Neural cell (in vitro differentiated cells): ENCODE results near the gene C20orf144. TPM values are rescaled to one million over a fixed set of nuclear protein-coding genes. Genes with fewer than 3 reads are reported as not detected.

Source experiments
- H2AFZ ChIP-seq: fragments of 200-600, 300-800 bp; sonication (generic), shearing (Covaris generic); 2 replicates; pipeline ENCODE4 v1.6.0; 2014; ENCODE audit warnings: low read depth, mild to moderate bottlenecking, antibody characterized with exemption, low read length, moderate library complexity
- H3F3A ChIP-seq: fragments of 200-600 bp; shearing (Covaris generic); 2 replicates; pipeline ENCODE4 v1.6.1; 2016; ENCODE audit warnings: mild to moderate bottlenecking, moderate library complexity, mixed read lengths, antibody characterized with exemption, low read length; ENCODE audit not compliant: insufficient read depth, poor library complexity, severe bottlenecking
- H3K27ac ChIP-seq: fragments of 200-600, 300-800 bp; sonication (generic), shearing (Covaris generic); 2 replicates; pipeline ENCODE4 v1.5.1; 2014; ENCODE audit warnings: mild to moderate bottlenecking, low read length, moderate library complexity
- H3K27me3 ChIP-seq: fragments of 300-800, 200-600 bp; sonication (generic), shearing (Covaris generic); 2 replicates; pipeline ENCODE4 v1.6.0; 2014; ENCODE audit warnings: mild to moderate bottlenecking, low read depth, low read length, moderate library complexity; ENCODE audit not compliant: insufficient read depth
- H3K36me3 ChIP-seq: fragments of 300-800, 200-600 bp; sonication (generic), shearing (Covaris generic); 2 replicates; pipeline ENCODE4 v1.5.1; 2014; ENCODE audit warnings: mild to moderate bottlenecking, antibody characterized with exemption, low read length, moderate library complexity; ENCODE audit not compliant: insufficient read depth
- H3K4me2 ChIP-seq: fragments of 300-800, 200-600 bp; sonication (generic), shearing (Covaris generic); 2 replicates; pipeline ENCODE4 v1.6.0; 2014; ENCODE audit warnings: mild to moderate bottlenecking, low read length
- H3K4me3 ChIP-seq: fragments of 300-800, 200-600 bp; sonication (generic), shearing (Covaris generic); 2 replicates; pipeline ENCODE4 v1.5.1; 2014; ENCODE audit warnings: mild to moderate bottlenecking, low read length, moderate library complexity
- H3K79me2 ChIP-seq: fragments of 200-600 bp; shearing (Covaris generic); replicated peaks from 2 replicates; pipeline ENCODE4 v1.6.0; 2014; ENCODE audit warnings: mild to moderate bottlenecking, low read length, moderate library complexity; ENCODE audit not compliant: insufficient read depth
- H3K9ac ChIP-seq: fragments of 300-800, 200-600 bp; sonication (generic), shearing (Covaris generic); 2 replicates; pipeline ENCODE4 v1.6.1; 2016; ENCODE audit warnings: mild to moderate bottlenecking, low read length, mixed read lengths
- H3K9me2 ChIP-seq: fragments of 200-600 bp; shearing (Covaris generic); 2 replicates; pipeline ENCODE4 v1.6.1; 2016; ENCODE audit warnings: mild to moderate bottlenecking, low read length, mixed read lengths; ENCODE audit not compliant: insufficient read depth
- H3K9me3 ChIP-seq: fragments of 200-600, 300-800 bp; sonication (generic), shearing (Covaris generic); 2 replicates; pipeline ENCODE4 v1.6.1; 2016; ENCODE audit warnings: mild to moderate bottlenecking, mixed run types, low read length, moderate library complexity, mixed read lengths
- H4K20me1 ChIP-seq: fragments of 200-600 bp; shearing (Covaris generic); 2 replicates; pipeline ENCODE4 v1.6.1; 2016; ENCODE audit warnings: mild to moderate bottlenecking, mixed run types; ENCODE audit not compliant: insufficient read depth
- CTCF ChIP-seq: fragments of 450-650 bp; IDR thresholded peaks from 2 replicates; pipeline ENCODE4 v1.5.1; 2014; ENCODE audit warnings: antibody characterized with exemption, mild to moderate bottlenecking, moderate library complexity; ENCODE audit not compliant: poor library complexity, severe bottlenecking
- EP300 ChIP-seq: fragments of 450-650 bp; conservative IDR thresholded peaks from 2 replicates; pipeline ENCODE4 v1.6.1; 2014; ENCODE audit warnings: antibody characterized with exemption, mild to moderate bottlenecking, moderate library complexity; ENCODE audit not compliant: poor library complexity, severe bottlenecking
- EZH2 ChIP-seq: fragments of 200-600, 300-800 bp; shearing (Covaris generic), sonication (generic); IDR thresholded peaks from 2 replicates; pipeline ENCODE4 v1.6.1; 2014; ENCODE audit warnings: antibody characterized with exemption, low read length, borderline replicate concordance, mild to moderate bottlenecking; ENCODE audit not compliant: insufficient read depth, poor library complexity, severe bottlenecking
- MXI1 ChIP-seq: fragments of 450-650 bp; conservative IDR thresholded peaks from 2 replicates; pipeline ENCODE4 v1.6.1; 2014; ENCODE audit warnings: antibody characterized with exemption, mild to moderate bottlenecking; ENCODE audit not compliant: poor library complexity, severe bottlenecking
- POLR2AphosphoS5 ChIP-seq: IDR thresholded peaks from 2 replicates; pipeline ENCODE4 v1.6.1; 2012
- RAD21 ChIP-seq: fragments of 450-650 bp; conservative IDR thresholded peaks from 2 replicates; pipeline ENCODE4 v1.6.1; 2014; ENCODE audit warnings: antibody characterized with exemption, mild to moderate bottlenecking, moderate library complexity
- SMC3 ChIP-seq: fragments of 450-650 bp; conservative IDR thresholded peaks from 2 replicates; pipeline ENCODE4 v1.6.1; 2014; ENCODE audit warnings: antibody characterized with exemption, mild to moderate bottlenecking, moderate library complexity; ENCODE audit not compliant: poor library complexity
- TAF1 ChIP-seq: IDR thresholded peaks from 2 replicates; pipeline ENCODE4 v1.6.1; 2012; ENCODE audit warnings: low read depth
- polyA plus RNA-seq: library from polyadenylated mRNA; depleted of rRNA; stranded (reverse); fragments of >200 nt; gene quantifications from 2 replicates; pipeline ENCODE4 v1.2.3, GENCODE V29; 2014
- TF ChIP-seq, protein P1 (sequence below): IDR thresholded peaks from 2 replicates; pipeline ENCODE4 v1.6.1; 2012; ENCODE audit warnings: borderline replicate concordance

The C20orf144 gene
- polyA plus RNA-seq, 1 donor from 2014 or later: not detected

DNA sequence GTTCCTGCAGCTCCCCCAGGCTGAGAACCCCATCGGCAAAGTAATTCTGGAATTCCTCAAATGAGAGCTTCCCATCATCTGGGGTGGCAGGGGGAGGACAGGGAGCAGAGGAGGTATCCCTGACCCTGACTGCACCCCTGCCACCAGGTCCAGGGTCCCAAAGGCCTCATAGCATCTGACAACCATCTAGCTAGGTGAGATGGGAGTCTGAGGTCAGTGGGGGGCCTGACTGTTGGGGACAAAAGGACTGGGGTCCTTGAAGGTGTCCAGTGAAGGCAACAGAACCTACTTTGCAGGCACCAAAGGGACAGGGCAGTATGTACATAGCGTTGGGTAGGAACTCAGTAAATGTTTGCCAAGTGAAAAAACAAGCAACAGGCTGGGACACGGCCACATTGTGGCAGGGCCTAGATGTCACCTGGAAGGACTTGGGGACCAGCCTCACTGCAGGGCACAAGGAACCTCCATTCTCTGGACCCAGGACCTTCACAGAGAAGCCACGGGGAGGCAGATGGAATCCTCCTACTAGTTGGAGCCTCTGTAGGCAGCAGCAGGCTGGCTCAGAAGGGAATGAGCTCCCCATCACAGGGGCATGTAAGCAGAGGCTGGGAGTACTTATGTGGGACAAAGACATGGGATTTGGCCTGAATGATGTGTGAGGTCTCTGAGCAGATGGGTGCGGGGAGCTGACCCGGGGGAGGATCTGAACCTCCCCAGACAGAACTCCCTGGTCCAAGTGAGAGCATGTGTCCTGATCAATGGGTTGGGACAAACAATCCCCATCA is 8.8 kb downstream of the C20orf144 start:
- Histone ChIP-seq H3K27ac (no peak overlapping the region), H3F3A (peaks cover 4% of the 10 kb centered on the region), H3K9me3 (no peaks in the 10 kb centered on the region), H3K4me3 (no peak overlapping the region), H3K9ac (no peak overlapping the region), H3K27me3 (no peaks in the 10 kb centered on the region), H3K4me2 (no peak overlapping the region), H2AFZ (no peak overlapping the region), H3K9me2 (no peaks in the 10 kb centered on the region), H3K79me2 (no peaks in the 10 kb centered on the region), H3K36me3 (no peaks in the 10 kb centered on the region), H4K20me1 (no peaks in the 10 kb centered on the region)
- no peak for TF ChIP-seq CTCF
- no peak for TF ChIP-seq POLR2AphosphoS5

DNA sequence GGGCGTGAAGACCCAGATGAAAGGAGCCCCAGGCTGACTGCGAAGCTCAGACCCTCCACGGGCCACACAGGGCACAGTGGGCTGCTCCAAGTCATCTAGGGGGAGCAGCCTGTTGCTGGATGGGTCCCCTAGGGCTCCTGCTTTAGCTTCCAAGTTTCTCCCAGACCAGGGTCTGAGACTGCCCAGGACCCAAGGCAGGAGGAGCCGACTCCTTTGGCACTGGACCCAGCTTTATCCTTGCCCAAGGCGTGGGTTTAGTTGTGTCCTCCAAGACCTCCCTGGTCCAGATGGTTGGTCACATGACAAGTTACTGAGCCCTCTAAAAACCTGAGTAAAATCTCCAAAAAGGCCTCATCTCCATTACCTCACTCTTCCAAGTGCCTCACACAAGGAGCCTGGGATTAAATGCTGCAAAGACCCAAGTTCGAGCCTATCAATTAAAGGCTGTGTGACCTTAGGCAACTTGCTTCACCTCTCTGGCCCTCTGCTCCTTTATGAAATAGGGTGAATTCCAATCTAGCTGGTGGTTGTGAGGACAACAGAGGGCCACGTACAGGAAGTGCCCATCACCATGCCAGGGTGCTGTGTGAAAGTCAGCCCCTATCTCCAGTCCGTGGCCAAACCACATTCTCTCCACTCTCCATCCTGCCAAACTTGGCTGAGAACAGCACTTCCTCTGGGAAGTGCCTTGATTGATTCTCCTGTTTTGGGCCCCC is 9.6 kb downstream of the C20orf144 start:
- no peak for TF ChIP-seq EP300
- no peak for TF ChIP-seq EZH2
- TF ChIP-seq RAD21: no peak
- no peak for TF ChIP-seq SMC3
- no peak for TF ChIP-seq CTCF
- no peak for TF ChIP-seq MXI1
- TF ChIP-seq POLR2AphosphoS5: no peak
- TF ChIP-seq, protein P1, sequence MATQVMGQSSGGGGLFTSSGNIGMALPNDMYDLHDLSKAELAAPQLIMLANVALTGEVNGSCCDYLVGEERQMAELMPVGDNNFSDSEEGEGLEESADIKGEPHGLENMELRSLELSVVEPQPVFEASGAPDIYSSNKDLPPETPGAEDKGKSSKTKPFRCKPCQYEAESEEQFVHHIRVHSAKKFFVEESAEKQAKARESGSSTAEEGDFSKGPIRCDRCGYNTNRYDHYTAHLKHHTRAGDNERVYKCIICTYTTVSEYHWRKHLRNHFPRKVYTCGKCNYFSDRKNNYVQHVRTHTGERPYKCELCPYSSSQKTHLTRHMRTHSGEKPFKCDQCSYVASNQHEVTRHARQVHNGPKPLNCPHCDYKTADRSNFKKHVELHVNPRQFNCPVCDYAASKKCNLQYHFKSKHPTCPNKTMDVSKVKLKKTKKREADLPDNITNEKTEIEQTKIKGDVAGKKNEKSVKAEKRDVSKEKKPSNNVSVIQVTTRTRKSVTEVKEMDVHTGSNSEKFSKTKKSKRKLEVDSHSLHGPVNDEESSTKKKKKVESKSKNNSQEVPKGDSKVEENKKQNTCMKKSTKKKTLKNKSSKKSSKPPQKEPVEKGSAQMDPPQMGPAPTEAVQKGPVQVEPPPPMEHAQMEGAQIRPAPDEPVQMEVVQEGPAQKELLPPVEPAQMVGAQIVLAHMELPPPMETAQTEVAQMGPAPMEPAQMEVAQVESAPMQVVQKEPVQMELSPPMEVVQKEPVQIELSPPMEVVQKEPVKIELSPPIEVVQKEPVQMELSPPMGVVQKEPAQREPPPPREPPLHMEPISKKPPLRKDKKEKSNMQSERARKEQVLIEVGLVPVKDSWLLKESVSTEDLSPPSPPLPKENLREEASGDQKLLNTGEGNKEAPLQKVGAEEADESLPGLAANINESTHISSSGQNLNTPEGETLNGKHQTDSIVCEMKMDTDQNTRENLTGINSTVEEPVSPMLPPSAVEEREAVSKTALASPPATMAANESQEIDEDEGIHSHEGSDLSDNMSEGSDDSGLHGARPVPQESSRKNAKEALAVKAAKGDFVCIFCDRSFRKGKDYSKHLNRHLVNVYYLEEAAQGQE: no peak
- no peak for TF ChIP-seq TAF1
- Histone ChIP-seq H3K79me2 (no peaks in the 10 kb centered on the region), H3K4me3 (no peak overlapping the region), H4K20me1 (no peaks in the 10 kb centered on the region), H2AFZ (no peak overlapping the region), H3K9me2 (no peaks in the 10 kb centered on the region), H3K9ac (no peak overlapping the region), H3K4me2 (no peak overlapping the region), H3K9me3 (no peaks in the 10 kb centered on the region), H3K36me3 (no peaks in the 10 kb centered on the region), H3K27me3 (no peaks in the 10 kb centered on the region), H3F3A (peaks cover 4% of the 10 kb centered on the region), H3K27ac (no peak overlapping the region)
